Gastrocnemius medialis (tissue), 4 donors: Measurements from ENCODE around the gene RREB1.

Source experiments
- CTCF ChIP-seq, 5 experiments: fragments of 450-650 bp in 3 of 5; fragments of 200-600 bp in 2 of 5; sonication (generic) in 2 of 5; IDR thresholded peaks in 4 of 5; conservative IDR thresholded peaks in 1 of 5; 1 replicate in 4 of 5; 2 replicates in 1 of 5; pipeline ENCODE4 v1.5.1; 2016 to 2019; ENCODE audit warnings: antibody characterized with exemption in 5 of 5, mild to moderate bottlenecking in 3 of 5, moderate library complexity in 3 of 5
- POLR2A ChIP-seq, 2 donors: fragments of 450-650 bp; IDR thresholded peaks; one replicate each; pipeline ENCODE4 v1.6.1; 2017; ENCODE audit warnings: antibody characterized with exemption in 2 of 2, mild to moderate bottlenecking in 2 of 2, moderate library complexity in 2 of 2

GRCh38 chr6:7273709-7274108 is 165.9 kb downstream of the RREB1 start:
- TF ChIP-seq CTCF (IDR thresholded peaks at IDR 0.05 in 4 of 5, conservative IDR thresholded peaks at IDR 0.05 in 1 of 5): no peak
- no peak for TF ChIP-seq POLR2A (IDR thresholded peaks at IDR 0.05)
